ENCODE results near the gene TRIM41. TPM values are rescaled to one million over a fixed set of nuclear protein-coding genes. Genes with fewer than 3 reads are reported as not detected.
"Not testable (repeated sequence)": the region's sequence is repeated elsewhere in the genome, so short reads cannot be mapped to it uniquely, and the experiment has no call there.

Gene TRIM41
- polyA plus RNA-seq, 1 donor = 17.3 TPM

DNA sequence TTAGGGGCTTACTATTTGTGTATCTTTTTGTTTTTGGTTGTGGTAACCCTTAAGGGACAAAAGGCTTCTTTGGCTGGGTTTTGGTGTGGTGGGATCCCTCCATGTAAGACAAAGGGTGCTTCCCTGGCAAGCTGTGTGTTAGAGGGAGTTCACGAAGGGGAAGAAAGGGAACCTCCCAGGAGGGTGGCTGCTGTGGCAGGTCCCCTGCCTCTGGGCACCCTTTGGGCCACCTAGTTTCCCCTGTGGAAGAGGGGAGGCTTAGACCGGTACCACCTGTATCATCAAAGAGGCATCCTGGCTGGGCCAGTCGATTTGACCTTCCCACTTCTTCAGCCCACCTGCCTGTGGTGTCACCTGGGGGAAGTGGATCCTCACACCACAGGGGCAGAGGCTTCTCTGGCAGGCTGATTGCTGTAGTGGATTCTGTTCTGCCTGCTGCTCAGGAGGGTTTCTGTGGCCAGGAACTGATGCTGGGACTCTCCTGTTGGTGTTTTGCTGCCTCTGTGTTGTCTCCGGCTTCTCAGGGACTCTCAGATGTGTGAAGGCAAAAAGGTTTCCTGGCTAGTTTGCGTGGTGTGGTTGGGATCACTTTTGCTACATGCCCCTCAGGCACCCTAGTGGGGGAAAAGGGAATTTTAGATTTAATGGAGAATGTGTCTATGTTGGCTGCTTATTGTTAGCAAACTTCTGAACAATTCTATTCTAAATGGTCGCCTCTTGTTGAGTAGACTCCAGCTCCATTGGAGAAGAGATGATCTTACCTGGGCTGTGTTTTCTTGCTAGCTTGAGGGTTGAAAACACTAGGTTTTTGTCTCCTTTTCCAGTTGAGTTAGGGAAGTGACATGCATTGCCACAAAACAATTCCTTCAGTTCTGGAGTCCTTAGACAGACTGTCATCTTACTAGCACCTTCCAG is 61.0 kb downstream of the TRIM41 start:
- not testable (repeated sequence) for DNase-seq (ENCODE audit: low read depth)

Other genes with a start within 250 kb of the TRIM41 start
- not detected for gene BTNL3, start 234.4 kb upstream of the TRIM41 start, polyA plus RNA-seq (ENCODE audit: insufficient read length)
- gene BTNL9, start 183.0 kb upstream of the TRIM41 start, polyA plus RNA-seq (ENCODE audit: insufficient read length) = 20.9 TPM
- not detected for gene OR2V1, start 92.1 kb upstream of the TRIM41 start, polyA plus RNA-seq (ENCODE audit: insufficient read length)
- not detected for gene OR2V2, start 75.7 kb upstream of the TRIM41 start, polyA plus RNA-seq (ENCODE audit: insufficient read length)
- gene TRIM7, start 18.1 kb upstream of the TRIM41 start, polyA plus RNA-seq (ENCODE audit: insufficient read length) = 21.6 TPM
- gene RACK1, start 20.6 kb downstream of the TRIM41 start, polyA plus RNA-seq (ENCODE audit: insufficient read length) = 3,643 TPM
- 17.1 TPM for gene TRIM52, start 37.9 kb downstream of the TRIM41 start, polyA plus RNA-seq (ENCODE audit: insufficient read length)
- gene OR4F3, start 144.0 kb downstream of the TRIM41 start, polyA plus RNA-seq (ENCODE audit: insufficient read length) = not detected

Measured in forelimb muscle (tissue), 1 donor.